ENCODE measurements around the gene PAXX. TPM values are rescaled to one million over a fixed set of nuclear protein-coding genes. Genes with fewer than 3 reads are reported as not detected.

The PAXX gene
- total RNA-seq, 2 donors from 2014 or later = 34.0 to 97.2 TPM

GRCh38 chr9:136944519-136945332, 47.5 kb upstream of the PAXX start, which contains the start of the genes C8G and FBXW5:
Gene C8G, plus strand, starts transcription at chr9:136945243. Its CDS starts 78 bp downstream, at chr9:136945321.
Gene FBXW5, minus strand, starts transcription at chr9:136944738. Its CDS starts 655 bp downstream, at chr9:136944083.
- TF ChIP-seq CTCF (IDR thresholded peaks at IDR 0.05) (peak; percentile 97 to 100 (median 99)), POLR2A (IDR thresholded peaks at IDR 0.05) (no peak)
- intact Hi-C loops (cut with DNase I) = loop anchor here (10.0 kb wide), 1 partner anchor 90 kb away; the partner anchor contains the start of gene MAMDC4
- ATAC-seq = peak; percentile 92
- H3K36me3 ChIP-seq (replicated peaks in 1 of 2; ENCODE audit: insufficient read depth in 1 of 2, low read depth in 2 of 2) = peaks cover 20 to 26% of the 10 kb centered on the region in 2 donors
- WGBS, 2 donors = 3 to 6% methylated on average over 6 to 67 of the region's 74 CpGs
- H3K4me3 ChIP-seq = peak within 1 kb of the TSS; percentile 46 to 78
- no peaks in the 10 kb centered on the region for H3K27me3 ChIP-seq
- peaks cover 44% of the 10 kb centered on the region for H3K4me1 ChIP-seq
- peak within 1 kb of the TSS; percentile 55 to 93 (median 76) for H3K27ac ChIP-seq
- peak; percentile 94 to 96 (median 94) for DNase-seq
- no peaks in the 10 kb centered on the region for H3K9me3 ChIP-seq

GRCh38 chr9:136945333-136946227, 46.6 kb upstream of the PAXX start:
- intact Hi-C loops (cut with DNase I) = loop anchor here (10.0 kb wide), 1 partner anchor 91 kb away; the partner anchor contains the start of gene MAMDC4
- H3K27me3 ChIP-seq = no peaks in the 10 kb centered on the region
- H3K36me3 ChIP-seq (replicated peaks in 1 of 2; ENCODE audit: insufficient read depth in 1 of 2, low read depth in 2 of 2) = peaks cover 16 to 21% of the 10 kb centered on the region in 2 donors
- H3K4me1 ChIP-seq = peaks cover 50% of the 10 kb centered on the region
- no peaks in the 10 kb centered on the region for H3K9me3 ChIP-seq
- no peak for DNase-seq
- TF ChIP-seq CTCF (IDR thresholded peaks at IDR 0.05) (no peak), POLR2A (IDR thresholded peaks at IDR 0.05) (no peak)
- no peak overlapping the region for H3K27ac ChIP-seq
- H3K4me3 ChIP-seq = no peak overlapping the region
- 86 to 88% methylated on average over 18 to 30 of the region's 30 CpGs for WGBS, 2 donors
- no peak for ATAC-seq

GRCh38 chr9:136946228-136947027, 45.8 kb upstream of the PAXX start:
- no peak for ATAC-seq
- Histone ChIP-seq H3K27ac (peak overlapping the region in 1 of 4 donors; percentile 42), H3K27me3 (no peaks in the 10 kb centered on the region), H3K9me3 (no peaks in the 10 kb centered on the region), H3K36me3 (replicated peaks in 1 of 2; ENCODE audit: insufficient read depth in 1 of 2, low read depth in 2 of 2) (peaks cover 9 to 13% of the 10 kb centered on the region in 2 donors), H3K4me3 (no peak overlapping the region), H3K4me1 (peaks cover 58% of the 10 kb centered on the region)
- 59 to 73% methylated on average over 3 to 26 of the region's 27 CpGs for WGBS, 2 donors
- TF ChIP-seq CTCF (IDR thresholded peaks at IDR 0.05) (no peak), POLR2A (IDR thresholded peaks at IDR 0.05) (no peak)
- DNase-seq = no peak
- intact Hi-C loops (cut with DNase I) = loop anchor here (10.0 kb wide), 1 partner anchor 92 kb away; the partner anchor contains the start of gene MAMDC4

Measured in body of pancreas (tissue), 4 donors.